Hippocampal formation (tissue), 2 donors: Measurements from ENCODE around the gene ZNF385C.

Source experiments
- DNase-seq, 2 donors: peaks; one replicate each; lab custom pipeline; 2025; lab: John Stamatoyannopoulos, UW

Gene ZNF385C

DNA sequence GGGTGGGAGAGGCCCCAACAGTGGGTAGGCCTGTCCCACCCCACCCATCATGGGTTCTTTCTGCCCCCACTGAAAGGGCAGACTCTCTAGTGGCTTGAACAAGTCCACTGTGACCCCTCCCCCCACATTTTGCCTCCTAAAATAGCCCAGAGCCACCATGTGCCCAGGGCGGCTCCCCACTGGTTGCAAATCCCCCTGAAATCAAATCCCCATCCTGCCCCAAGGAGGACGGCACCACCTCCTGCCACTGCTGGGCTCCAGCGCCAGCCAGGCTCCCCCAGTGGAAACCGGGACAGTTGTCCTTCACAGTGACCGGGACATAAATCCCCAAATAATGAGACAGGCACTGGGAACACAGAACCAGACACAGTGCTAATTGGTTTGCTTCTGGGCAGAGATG is 20.5 kb downstream of the ZNF385C start:
- no peak for DNase-seq

DNA sequence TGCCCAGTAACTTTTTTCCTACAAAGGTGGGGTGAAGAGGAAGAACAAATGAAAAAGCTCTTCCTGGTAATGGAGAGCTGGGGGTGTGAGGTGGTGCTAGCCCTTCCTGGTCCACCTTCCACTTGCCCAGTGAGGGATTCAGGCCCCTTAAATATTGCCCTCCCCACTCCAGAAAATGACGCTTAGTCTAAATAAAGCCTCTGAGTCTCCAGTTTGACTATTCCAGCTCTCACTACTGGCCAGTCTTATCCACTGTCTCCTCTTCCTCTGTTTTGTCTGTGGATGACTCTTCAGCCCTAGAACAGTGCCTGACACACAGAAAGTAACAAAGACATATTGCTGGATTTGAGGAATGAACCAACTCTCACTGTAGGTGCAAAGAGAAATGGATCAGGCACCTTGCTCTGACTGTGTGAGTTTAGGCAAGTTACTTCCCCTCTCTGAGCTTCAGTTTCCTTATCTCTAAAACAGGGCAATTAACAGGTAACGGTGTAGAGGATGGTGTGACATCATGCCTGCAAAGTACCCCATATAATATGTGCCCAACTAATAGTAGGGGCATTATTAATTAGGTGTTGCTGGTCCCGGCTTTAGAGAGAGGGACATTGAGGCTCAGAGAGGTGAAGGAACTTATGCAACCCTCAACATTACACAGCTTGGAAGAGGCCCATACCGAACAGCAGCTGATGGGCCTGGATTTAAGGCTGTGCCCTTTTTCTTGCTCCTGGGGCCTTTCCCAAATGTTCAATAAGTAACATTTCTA is 21.3 kb downstream of the ZNF385C start:
- DNase-seq: no peak

DNA sequence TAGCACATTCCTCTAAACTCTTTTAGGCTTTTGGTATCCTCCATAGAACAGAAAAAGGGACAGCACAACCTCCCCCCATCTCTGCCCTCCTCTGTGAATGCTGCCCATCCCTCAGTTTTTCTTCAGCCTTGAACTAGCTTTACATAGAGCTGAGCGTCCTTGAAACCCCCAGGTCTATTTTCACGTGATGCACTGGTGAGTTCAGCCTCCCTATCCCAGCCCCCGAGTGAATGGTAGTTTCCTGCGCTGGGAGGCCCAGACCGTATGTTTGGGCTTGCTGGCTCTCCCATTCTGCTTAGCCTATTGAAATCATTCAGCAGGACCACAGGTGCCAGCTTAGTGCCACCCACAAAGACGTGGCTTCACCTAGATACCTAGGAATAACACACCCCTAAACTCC is 22.5 kb downstream of the ZNF385C start:
- no peak for DNase-seq

DNA sequence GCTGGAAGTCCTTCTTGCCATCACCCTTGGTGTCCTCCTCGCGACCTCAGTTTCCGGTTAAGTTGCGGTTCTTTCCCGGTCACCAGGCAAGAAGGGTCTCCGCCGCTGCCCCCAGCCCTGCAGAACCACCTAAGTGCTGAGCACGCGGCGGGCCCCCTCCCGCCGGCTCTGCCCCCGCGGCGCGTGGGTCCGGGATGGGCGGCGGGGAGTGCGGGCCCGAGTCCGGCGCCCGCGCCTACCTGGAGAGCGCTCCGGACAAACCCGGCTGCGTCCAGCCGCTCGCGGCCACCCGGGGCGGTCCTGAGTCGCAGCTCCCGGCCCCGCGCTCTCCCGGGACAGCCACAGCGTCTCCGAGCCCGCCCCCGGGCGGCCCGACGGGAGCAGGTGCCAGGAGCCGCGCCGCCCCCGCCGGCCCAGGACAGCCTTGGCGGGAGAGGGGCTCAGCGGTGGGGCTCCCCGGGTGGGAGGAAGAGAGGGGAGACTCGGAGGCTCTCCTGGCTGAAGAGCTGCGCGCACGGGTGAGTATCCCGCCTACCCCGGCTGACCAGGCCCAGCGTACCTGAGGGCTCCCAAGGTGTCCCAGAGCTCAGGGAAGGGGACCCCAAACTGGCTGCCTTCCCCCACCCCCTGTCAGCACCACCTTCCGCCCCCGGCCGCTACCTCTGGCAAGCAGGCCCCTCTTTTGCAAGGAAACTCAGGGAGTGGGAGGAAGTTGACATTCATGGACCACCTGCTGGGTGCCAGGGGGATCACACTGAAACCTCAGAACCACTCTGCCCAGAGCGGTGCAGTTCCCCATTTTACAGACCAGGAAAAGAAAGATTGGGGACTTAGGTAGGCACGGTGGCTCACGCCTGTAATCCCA is 25.7 kb downstream of the ZNF385C start:
- DNase-seq: no peak

DNA sequence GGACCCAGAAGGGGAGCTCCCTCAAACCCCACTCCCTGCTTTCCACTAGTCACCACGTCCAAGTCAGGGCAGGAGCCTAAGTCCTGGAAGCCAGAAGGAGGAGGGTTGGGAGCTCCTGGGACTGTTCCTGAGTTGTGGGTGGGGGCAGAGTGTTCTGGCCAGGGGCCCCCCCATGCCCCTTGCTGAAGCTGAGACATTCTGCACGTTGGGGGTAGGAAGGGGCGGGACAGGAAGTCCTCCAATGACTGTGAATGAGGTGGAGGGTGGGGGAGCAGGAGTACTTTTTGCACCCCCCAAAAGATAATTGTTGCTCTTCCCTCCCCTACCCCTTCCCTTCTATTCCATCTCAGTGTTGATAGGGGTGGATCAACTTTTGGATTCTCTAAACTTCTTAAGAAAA is 26.5 kb downstream of the ZNF385C start:
- no peak for DNase-seq

DNA sequence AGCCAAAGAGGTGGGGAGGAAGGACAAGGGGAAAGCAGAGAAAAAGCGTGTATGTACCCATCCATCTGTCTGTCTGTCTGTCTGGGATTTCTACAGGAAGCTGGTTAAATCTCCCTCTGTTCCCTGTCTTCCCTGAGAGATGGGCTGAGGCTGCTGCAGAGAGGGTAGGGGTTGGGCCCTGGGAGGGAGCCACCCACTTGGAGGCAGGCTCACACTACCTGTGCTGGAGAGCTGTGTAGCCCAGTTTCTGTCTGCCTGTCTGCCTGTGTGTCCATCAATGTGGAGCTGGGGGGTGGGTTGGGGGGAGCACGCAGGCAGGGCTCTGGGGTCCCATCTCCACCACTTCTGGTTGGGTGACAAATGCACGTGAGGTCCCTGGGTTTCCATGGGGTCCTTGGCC is 29.3 kb downstream of the ZNF385C start:
- DNase-seq: no peak

DNA sequence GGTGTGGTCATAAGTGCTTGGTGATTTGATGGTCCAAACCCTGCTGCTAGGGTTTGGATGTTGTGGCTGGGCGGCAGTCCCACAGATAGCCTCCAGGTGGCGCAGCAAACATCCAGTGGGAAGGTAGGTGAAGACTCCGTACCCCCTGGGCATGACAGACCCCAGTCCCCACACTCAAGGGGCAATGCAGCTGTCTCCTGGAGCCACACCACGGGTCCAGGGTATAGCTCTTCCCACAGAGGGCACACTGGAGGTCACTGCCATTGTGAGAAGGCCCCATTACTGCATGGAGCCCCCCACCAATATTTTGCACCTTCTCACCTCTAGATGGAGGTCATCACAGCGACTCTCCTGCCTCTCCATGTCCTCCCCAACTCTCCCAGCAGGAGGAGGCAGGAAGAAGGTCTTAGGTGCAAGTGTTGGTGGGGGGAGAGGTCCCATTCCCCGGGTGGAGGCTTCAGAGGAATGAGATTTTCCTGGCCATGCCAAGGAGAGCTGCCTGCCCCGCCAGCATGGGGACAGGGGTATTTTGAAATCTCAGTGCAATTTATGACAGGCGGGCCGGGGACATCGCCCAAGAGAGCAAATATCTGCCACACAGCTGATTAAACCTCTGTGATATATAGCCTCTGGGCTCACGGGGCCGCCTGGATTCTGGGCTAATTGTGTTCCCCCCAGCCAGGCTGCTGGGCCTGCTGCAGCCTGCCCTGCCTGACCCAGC is 30.7 kb downstream of the ZNF385C start:
- peak in 1 of 2 donors; percentile 31 for DNase-seq

DNA sequence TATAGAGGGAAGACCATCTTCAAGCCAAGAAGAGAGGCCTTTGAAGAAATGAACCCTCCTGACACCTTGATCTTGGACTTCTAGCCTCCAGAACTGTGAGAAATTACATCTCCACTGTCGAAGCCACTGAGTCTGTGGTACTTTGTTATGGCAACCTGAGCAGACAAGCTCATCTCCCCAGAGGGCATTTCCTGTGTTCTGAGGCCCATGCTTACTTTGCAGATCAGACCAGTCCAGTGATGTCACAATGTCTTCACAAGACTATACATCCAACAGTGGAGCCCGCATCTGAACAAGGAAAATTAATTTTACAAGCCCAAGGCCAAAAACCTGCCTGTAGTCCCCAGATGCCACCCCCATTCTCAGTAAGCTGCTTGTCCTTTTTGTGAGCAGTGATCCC is 33.1 kb downstream of the ZNF385C start:
- DNase-seq: no peak

DNA sequence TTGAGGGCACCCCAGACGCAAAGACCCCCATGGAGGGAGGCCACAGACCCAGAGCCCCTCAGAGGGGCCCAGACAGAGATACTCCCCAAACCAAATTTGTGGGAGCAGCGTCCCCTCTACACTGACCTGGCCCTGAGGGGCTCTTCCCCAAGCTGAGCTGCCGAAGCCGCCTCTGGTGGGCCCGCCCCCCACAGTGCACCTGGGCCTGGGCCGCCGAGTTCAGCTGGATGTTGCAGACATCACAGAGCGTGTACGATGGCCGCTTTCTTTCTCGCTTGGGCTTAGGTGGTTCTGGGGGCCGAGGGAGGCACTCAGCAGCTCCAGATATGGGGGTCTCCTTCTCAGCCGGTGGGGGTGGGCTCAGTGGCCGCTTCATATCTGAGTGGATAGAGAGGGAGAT is 35.6 kb downstream of the ZNF385C start:
- DNase-seq: no peak

DNA sequence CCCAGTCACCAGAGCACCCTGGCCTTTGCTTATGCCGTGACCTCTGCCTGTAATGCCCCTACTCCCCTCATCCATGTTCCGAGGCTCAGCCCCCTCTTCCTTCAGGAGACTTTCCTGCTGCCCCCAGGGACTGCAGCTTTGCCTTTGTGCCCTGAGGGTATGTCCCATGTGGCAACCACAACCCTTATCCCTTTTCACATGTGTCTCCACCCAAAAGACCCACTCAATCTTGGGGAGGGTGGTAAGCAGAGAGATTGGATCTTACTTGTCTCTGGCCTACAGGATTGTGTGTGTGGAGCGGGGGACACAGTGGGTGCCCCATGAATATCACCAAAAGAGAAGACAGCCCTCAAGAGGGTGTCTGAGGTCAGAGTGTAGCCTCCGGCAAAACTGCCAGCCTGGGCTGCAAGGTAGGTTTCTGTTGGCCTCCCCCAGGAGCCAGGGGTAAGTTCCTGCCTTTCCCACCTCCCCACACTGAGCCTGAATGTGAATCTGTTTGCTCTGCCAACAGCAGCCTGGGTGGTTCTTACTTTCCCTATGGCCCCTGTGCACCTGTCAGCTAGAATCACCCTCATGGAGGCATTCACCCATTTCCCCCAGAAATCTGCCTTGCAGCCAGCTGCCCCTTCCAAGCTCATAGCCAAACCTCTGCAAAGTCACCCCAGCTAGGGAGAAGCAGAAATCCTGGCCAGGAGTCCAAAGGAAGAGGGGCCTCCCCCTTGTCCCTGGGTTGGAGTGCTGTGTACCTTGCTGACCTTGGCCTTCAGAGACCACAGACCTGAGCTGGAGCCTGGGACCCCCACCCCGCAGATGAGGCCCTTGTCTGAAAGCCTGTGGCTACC is 36.4 kb downstream of the ZNF385C start:
- DNase-seq: no peak

DNA sequence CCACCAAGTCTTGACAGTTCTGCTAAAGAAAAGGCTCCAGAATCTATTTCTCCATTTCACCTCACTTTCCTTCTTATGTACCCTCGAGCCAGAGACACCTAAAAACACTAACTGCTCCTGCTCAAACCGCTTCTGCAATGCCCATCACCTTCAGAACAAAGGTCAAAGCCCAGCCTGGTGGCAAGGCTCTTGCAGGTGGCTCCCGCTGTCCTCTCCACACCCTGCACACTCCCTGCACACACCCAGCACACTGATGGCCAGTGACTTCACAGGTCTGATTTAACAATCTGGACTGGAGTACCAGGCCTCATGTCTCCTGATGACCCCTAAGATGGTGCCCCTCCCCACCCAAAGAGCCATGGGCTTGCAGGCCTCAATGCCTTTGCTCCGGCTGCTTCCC is 38.0 kb downstream of the ZNF385C start:
- no peak for DNase-seq

DNA sequence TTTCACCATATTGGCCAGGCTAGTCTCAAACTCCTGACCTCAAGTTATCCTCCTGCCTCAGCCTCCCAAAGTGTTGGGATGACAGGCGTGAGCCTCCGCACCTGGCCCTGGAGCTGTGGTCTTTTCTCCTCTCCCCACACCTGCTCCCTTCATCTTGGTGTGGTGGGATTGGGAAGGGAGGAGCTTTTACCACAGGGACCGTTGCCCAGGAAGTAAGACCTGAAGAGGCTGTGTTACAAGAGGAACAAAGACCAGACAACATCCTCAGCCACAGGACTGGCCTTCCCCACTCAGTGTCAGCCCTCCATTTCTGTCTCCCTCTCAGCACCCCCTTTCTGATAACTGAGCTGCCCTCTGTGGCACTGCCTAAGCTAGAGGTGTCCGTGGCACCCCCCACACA is 38.5 kb downstream of the ZNF385C start:
- no peak for DNase-seq

DNA sequence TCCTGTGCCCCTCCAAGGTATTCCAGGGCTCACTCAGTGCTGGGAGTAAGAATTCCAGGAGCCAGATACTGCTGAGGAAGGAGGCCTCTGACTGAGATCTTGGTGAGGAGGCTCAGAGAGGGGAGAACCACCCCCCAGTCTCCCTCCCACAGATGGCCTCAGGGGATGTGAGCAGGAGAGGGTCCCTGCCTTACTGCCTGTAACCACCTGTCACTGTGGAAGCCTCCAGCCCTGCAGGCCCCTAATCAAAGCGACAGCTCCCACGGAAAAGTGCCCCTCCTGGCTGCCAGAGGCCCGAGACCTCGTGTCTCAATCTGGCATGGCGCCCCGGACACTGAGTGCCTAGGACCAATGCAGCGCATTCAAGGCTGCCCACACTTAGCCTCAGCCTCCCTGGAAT is 40.2 kb downstream of the ZNF385C start:
- no peak for DNase-seq

DNA sequence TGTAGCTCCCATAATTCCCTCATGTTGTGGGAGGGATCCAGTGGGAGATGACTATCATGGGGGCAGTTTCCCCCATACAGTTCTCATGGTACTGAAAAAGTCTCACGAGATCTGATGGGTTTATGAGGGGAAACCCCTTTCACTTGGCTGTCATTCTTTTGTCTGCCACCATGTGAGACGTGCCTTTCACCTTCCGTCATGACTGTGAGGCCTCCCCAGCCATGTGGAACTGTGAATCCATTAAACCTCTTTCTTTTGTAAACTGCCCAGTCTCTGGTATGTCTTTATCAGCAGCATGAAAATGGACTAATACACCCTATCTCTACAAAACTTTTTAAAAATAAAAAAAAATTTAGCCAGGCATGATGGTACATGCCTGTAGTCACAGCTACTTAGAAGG is 41.6 kb downstream of the ZNF385C start:
- no peak for DNase-seq

DNA sequence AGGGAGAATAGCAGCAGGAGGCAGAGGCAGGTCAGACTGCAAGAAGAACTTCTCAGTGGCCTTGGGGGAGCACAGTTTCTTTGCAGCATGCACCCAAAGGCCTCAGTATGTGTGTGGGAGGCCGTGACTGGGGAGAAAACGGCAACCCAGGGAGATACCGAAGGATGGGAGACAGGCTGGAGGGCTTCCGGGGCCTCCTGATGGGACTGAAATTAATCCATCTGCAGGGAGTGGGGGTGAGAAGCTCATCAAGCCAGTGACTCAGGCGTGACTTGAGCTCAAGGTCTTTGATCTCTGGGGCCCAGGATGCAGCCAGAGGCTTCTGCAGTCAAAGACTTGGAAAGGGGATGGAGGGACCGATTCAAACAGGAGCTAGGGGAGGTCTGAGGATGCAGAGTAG is 42.8 kb downstream of the ZNF385C start:
- DNase-seq: no peak

DNA sequence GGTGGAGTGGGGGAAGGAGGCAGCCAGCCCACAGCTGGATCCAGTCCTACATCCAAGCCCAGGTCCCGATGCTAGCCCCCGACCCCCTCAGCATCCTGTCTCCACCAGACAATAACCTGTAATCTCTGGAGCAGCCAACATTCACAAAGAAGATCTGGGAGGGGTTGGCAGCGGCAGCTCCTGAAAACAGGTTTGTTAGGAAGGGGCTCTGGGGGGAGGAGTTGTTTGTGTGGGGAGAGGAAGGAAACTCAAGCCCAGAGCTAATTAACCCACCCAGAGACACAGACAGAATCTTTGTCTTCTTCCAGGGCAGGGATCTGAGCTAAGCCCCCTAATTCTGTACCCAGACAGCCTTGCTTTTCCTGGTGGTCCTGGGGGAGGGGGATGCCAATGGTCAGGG is 43.2 kb downstream of the ZNF385C start:
- no peak for DNase-seq

DNA sequence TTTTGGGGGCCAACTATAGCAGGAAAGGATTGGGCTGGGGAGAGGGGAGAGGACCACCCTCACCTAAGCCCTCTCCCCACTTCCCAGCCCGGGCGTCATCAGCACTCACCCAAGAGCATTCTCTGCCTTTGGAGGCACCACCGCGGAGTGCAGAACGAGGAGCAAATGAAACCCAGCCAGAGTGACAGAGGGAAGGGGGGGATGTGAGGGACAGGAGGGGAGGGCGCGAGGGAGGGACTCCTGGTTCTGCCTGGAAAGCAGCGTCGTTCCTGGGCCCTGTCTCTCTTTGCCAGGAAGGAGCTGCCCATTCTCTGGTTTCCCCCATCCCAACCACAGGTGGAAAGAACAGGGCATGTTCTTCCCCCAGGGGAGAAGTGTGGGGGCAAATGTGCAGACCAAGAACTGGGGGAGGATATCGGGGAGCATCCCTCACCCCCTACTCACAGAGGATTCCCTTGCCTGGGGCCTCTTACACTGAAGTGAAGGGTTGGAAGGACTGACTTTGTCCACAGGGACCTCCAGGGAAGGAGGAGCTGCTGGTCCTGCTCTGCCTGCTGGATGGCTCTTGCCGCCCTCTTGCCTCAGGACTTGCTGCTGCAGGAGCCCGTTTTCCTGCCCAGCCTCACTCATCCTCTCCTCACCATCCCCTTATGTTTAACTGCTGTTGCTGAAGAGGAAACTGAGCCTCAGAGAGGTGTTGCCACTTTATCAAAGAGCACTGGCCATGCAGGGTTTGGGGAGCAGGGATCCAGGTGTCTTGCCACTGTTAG is 44.4 kb downstream of the ZNF385C start:
- no peak for DNase-seq

DNA sequence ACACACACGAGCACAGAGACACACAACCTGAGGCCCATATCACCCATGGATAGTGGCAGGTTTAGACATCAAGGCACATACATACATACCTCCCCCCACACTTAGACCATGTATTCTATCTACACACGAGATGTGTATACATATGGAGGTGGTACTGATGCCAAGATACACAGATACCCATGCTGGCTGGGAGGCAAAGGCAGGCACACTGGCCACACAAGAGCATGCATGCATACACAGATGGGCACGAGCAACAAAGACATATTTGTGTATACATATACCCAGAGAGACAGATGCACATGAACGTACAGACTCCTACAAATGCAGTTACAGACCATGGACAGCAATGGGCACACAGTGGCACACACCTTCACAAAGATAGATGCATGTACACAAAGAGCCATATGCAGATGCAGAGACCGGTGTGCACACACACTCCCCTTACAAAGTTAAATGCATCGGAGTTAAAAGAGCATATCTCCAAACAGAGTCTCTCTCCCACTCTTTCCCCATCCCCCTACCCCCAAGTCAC is 45.9 kb downstream of the ZNF385C start:
- DNase-seq: no peak

DNA sequence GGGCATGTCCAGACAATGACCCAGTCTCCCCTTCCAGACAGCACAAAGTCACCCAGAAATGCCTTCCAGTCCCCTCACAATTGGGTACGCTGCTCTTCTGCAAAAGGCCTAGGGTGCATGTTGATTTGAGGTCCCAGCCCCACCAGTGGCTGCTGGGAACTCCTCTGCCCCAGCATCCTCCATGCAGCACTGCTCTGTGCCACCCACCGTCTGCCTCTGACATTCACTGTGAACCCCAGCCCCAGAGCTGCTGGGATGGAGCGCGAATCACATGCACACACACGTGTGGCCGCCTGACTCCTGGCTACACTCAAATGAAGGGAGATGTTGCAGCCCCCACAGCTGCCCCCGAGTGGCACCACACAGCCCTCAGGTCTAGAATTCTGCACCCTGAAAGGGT is 46.6 kb downstream of the ZNF385C start:
- no peak for DNase-seq

DNA sequence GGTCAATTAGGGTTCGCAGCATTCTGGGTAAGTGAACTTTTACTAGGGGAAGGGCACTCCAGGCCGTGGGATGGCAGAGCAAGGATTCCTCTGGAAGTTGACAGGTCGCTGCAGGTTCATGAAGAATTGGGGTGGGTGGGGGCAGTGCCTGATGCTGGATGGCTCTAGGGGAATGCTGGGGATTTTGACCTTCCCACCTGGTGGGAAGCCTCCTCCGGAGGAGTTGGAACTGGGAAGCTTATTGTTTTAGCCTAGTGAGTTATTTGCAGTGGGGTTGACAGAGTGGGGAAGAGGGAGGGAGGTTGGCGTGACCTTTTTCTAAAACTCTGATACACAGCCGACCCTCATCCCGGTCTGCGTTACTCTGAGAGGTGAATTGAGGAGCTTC is 47.3 kb downstream of the ZNF385C start:
- DNase-seq: no peak
